Measurements from ENCODE around the gene BANF1.

Gene BANF1

DNA sequence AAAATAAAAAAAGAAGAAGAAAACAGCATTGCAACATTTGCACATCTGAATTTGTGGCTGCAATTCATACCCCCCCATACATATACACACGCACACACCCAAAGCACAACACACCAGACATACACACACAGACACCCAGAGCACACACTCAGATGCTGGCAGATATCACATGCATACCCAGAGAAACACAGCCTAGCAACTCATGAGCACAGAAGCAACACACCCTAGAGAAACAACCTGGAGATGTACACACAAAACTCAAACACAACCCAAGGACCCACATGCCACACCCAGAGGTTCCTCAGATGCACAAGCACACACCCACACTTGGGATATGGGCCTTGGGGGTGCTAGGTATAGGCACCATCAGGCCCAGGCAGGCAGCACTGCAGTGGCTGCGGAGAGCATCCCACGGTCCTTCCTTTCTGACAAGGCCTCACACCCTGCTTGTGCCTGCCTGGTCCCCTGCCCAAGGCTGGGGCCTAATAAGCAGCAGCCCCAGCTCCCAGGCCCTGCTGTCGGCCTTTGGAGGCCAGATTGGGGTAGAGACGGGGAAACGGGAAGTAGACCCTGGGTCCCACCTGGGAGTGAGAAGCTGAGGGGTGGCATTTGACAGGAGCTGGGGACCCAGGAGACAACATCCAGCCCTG lies 12.6 kb downstream of the BANF1 start:
- no peaks in the 10 kb centered on the region; the same call in 1 of the 2 replicates for H3K27me3 ChIP-seq (replicated peaks; ENCODE audit: control insufficient read depth, insufficient read depth, low read length)
- no peaks in the 10 kb centered on the region for H3K36me3 ChIP-seq (ENCODE audit: control insufficient read depth, insufficient read depth, low read length)
- no peak overlapping the region for H3K4me3 ChIP-seq (replicated peaks; ENCODE audit: low read depth, low read length)
- TF ChIP-seq, protein P1, sequence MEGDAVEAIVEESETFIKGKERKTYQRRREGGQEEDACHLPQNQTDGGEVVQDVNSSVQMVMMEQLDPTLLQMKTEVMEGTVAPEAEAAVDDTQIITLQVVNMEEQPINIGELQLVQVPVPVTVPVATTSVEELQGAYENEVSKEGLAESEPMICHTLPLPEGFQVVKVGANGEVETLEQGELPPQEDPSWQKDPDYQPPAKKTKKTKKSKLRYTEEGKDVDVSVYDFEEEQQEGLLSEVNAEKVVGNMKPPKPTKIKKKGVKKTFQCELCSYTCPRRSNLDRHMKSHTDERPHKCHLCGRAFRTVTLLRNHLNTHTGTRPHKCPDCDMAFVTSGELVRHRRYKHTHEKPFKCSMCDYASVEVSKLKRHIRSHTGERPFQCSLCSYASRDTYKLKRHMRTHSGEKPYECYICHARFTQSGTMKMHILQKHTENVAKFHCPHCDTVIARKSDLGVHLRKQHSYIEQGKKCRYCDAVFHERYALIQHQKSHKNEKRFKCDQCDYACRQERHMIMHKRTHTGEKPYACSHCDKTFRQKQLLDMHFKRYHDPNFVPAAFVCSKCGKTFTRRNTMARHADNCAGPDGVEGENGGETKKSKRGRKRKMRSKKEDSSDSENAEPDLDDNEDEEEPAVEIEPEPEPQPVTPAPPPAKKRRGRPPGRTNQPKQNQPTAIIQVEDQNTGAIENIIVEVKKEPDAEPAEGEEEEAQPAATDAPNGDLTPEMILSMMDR (IDR thresholded peaks at IDR 0.05; ENCODE audit: insufficient read depth, low read length, poor library complexity, severe bottlenecking), result no peak
- DNase-seq (ENCODE audit: extremely low read depth, insufficient read length), result no peak

DNA sequence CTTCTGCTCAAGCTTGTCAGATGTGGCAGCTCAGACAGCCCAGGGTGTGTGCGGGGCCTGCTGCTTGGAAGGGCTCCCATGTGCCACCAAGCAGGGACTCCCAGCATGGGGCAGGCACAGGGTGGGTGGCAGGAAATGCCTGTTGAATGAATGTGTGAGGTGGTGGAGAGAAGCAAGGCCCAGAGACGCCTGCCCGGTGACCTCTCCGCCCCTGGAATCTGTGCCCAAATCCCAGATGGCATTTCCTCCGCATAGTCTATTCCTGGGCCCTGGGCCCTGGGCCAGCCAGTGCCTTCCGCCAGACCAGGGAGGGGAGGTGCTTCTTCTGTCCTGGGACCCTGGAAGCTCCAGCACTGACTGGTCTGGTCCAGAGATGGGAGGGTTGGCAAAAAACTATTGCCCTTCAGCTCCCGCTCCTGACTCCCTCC lies 13.2 kb downstream of the BANF1 start:
- TF ChIP-seq, protein P1 (IDR thresholded peaks at IDR 0.05; ENCODE audit: insufficient read depth, low read length, poor library complexity, severe bottlenecking), result no peak
- no peak for DNase-seq (ENCODE audit: extremely low read depth, insufficient read length)

DNA sequence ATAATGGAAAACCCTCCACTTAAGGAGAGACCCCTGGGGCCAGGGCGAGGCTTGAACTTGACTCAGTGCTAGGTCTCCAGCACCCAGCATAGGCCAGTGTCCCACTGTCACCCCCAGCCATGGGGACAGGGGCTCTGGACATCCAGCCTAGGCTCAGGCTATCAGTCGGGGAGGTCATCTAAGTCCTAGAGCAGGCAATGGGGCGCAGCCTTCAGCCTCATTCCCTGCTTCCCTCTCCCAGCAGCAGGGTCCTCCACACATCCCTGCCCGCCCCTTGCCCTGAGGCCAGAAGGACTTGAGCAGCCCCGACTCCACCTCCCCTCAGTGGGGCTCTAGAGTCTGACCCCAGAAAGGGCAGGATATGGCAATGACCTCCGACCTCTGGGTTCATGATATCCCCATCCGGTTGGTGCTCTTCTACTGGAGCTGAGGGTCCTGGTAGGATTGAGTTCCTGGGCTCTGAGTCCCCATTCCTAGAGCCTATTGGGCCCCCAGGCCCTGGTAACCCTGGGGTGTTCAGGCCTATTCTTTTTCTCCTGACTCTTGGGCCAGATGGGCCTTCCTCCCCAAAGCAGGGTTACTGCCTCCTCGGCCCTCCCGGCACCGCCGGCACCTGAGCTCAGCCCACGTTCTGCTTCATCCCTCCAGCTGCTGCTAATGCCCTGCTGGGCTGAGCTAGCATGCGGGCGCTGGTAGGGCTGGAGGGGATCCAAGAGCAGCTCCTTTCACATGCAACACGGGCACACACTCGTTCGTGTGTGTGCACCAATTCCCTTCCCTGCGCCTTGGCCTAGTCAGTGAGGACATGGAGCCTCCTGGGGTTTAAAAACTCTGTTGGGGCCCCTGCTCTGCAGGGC lies 13.9 kb downstream of the BANF1 start:
- Histone ChIP-seq H3K27me3 (replicated peaks; ENCODE audit: control insufficient read depth, insufficient read depth, low read length) (no peaks in the 10 kb centered on the region; the same call in 1 of the 2 replicates), H3K4me3 (replicated peaks; ENCODE audit: low read depth, low read length) (no peak overlapping the region), H3K36me3 (ENCODE audit: control insufficient read depth, insufficient read depth, low read length) (no peaks in the 10 kb centered on the region)
- TF ChIP-seq, protein P1 (IDR thresholded peaks at IDR 0.05; ENCODE audit: insufficient read depth, low read length, poor library complexity, severe bottlenecking), result no peak
- DNase-seq (ENCODE audit: extremely low read depth, insufficient read length), result no peak

More for the DNA sequence above, 13.2 kb downstream of the BANF1 start:
- Histone ChIP-seq H3K36me3 (ENCODE audit: control insufficient read depth, insufficient read depth, low read length) (no peaks in the 10 kb centered on the region), H3K4me3 (replicated peaks; ENCODE audit: low read depth, low read length) (no peak overlapping the region), H3K27me3 (replicated peaks; ENCODE audit: control insufficient read depth, insufficient read depth, low read length) (no peaks in the 10 kb centered on the region; the same call in 1 of the 2 replicates)

DNA sequence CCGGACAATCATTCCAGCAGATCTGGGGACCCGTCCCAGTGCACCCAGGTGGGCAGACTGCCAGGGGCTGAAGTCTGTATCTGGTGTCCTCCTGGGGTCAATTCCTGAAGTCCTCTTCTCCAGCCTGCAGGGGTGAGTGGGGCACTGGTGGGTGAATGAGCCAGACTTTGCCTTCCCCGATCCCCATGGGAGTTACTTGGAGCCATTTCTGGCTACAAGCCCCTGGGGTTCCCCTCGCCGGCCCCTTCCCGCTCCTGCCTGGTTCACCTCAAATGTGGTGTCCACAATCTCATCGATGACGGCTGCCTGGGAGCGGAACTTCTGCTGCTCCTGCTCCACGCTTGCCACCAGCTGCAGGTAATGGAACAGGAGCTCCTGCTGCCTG lies 14.5 kb downstream of the BANF1 start:
- H3K27me3 ChIP-seq (replicated peaks; ENCODE audit: control insufficient read depth, insufficient read depth, low read length), result peaks cover 2% of the 10 kb centered on the region; the same call in 1 of the 2 replicates
- H3K4me3 ChIP-seq (replicated peaks; ENCODE audit: low read depth, low read length), result no peak overlapping the region
- TF ChIP-seq, protein P1 (IDR thresholded peaks at IDR 0.05; ENCODE audit: insufficient read depth, low read length, poor library complexity, severe bottlenecking), result no peak
- no peak for DNase-seq (ENCODE audit: extremely low read depth, insufficient read length)
- H3K36me3 ChIP-seq (ENCODE audit: control insufficient read depth, insufficient read depth, low read length), result no peaks in the 10 kb centered on the region

DNA sequence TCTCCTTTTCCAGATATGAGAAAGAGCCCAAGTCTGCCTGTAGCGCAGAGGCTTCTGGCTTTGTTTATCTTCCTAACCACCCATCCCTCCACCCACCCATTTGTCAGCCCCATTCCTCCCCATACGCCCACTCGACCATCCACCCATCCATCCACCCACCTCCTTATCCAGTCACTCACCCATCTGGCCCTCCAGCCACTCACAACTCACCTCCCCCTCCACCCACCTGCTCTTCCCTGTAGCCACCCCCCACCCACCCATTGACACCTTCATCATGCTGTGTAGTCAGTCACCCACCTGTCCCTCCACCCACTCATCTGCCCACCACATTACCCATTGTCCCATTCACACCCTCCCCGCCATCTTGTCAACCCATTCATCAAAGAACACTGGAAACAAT lies 15.0 kb downstream of the BANF1 start:
- no peak for DNase-seq (ENCODE audit: extremely low read depth, insufficient read length)
- peaks cover 2% of the 10 kb centered on the region; the same call in 1 of the 2 replicates for H3K27me3 ChIP-seq (replicated peaks; ENCODE audit: control insufficient read depth, insufficient read depth, low read length)
- H3K36me3 ChIP-seq (ENCODE audit: control insufficient read depth, insufficient read depth, low read length), result no peaks in the 10 kb centered on the region
- TF ChIP-seq, protein P1 (IDR thresholded peaks at IDR 0.05; ENCODE audit: insufficient read depth, low read length, poor library complexity, severe bottlenecking), result no peak
- H3K4me3 ChIP-seq (replicated peaks; ENCODE audit: low read depth, low read length), result no peak overlapping the region
